ENCODE measurements around the gene MLXIPL.
"Not testable (repeated sequence)": the region's sequence is repeated elsewhere in the genome, so short reads cannot be mapped to it uniquely, and the experiment has no call there.

Gene MLXIPL

DNA sequence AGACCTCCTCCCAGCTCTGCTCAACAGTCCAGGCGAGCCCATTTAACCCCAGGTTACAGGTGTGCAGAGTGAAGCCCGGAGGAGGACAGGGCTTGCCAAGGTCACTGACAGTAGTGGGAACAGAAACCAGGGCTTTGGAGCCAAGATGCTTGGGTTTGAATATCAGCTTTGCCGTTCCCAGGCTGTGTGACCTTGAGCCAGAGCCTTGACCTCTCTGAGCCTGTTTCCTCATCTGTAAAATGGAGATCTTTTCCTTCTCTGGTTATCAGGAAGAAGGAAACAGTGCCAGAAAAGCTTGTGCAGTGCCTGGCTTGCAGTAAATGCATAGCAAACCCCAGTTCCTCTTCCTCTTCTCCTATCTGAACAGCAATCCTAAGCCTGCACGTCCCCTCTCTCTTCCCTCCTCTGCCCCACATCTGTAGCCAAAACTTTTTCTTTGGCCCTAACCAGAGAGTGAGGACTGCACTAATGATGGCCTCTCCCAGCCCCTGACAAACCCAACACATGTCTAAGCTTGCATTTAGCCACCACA, 21.4 kb upstream of the MLXIPL start:
- DNase-seq = no peak

DNA sequence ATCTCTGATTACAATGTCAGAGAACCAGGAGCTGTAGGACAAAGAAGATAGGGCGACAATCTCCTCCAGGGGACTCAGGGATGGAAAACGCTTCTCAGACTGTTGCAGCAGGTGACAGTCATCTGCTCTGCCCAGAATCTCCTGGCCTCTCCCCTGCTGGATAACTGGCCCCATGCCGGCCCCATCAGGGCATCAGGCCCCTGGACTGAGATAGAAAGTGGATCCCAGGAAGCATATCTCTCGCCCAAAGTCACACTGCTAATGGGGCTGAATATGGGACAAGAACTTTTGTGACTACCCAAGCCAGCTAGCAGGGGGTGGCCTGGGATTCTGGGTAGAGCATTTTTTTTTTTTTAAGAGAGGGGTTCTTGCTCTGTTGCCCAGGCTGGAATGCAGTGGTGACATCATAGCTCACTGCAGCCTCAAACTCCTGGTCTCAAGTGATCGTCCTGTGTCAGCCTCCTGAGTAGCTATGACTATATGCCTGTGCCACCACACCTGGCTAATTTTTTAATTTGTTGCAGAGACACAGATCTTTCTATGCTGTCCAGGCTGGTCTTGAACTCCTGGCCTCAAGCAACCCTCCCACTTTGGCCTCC, 20.5 kb upstream of the MLXIPL start:
- no peak for DNase-seq

GRCh38 chr7:73642834-73643233, 18.5 kb upstream of the MLXIPL start:
- DNase-seq = no peak

GRCh38 chr7:73638911-73639310, 14.6 kb upstream of the MLXIPL start:
- no peak for DNase-seq

GRCh38 chr7:73635428-73636200, 11.3 kb upstream of the MLXIPL start:
- DNase-seq = no peak

GRCh38 chr7:73633844-73634243, 9.5 kb upstream of the MLXIPL start:
- DNase-seq = no peak

DNA sequence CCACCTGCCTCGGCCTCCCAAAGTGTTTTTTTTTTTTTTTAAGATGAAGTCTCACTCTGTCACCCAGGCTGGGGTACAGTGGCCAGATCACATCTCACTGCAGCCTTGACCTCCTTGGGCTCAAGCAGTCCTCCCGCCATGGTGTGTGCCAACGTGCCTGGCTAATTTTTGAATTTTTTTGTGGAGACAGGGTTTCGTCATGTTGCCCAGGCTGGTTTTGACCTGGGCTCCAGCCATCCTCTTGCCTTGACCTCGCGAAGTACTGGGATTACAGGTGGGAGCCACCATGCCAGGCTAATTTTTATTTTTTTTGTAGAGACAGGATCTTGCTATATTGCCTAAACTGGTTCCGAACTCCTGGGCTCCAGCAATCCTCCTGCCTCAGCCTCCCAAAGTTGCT, 9.0 kb upstream of the MLXIPL start:
- DNase-seq = no peak

DNA sequence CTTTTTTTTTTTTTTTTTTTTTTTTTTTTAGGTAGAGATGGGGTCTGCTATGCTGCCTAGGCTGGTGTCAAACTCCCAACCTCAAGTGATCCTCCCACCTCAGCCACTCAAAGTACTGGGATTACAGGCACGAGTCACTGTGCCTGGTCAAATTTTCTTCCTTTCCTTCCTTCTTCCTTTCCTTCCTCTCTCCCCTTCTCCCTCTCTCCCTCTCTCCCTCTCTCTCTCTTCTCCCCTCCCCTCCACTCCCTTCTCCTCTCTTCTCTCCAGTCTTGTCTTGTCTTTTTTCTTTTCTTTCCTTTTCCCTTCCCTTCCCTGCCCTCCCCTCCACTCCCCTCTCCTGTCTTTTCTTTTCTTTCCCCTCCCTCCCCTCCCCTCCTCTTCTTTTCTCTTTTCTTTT, 7.2 kb upstream of the MLXIPL start:
- DNase-seq = no peak

GRCh38 chr7:73628504-73628903, 4.2 kb upstream of the MLXIPL start:
- no peak for DNase-seq

GRCh38 chr7:73626814-73627213, 2.5 kb upstream of the MLXIPL start:
- DNase-seq = no peak

DNA sequence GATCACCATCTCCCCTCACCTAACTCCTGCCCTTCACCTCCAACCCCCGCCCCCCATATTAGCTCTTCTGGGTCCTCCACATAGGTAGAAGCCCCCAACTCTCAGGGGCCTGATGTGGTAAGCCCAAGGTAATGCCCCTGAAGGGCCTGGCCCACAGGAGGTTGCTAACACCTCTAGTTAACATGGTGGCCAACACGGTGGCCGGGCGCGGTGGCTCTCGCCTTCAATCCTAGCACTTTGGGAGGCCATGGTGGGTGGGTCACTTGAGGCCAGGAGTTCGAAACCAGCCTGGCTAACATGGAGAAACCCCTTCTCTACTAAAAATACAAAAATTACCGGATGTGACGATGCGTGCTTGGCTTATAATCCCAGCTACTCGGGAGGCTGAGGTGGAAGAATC, 954 bp upstream of the MLXIPL start:
- no peak for DNase-seq

- DNase-seq = no peak
Measured at GRCh38 chr7:73624669-73625001, 313 bp upstream of the MLXIPL start.

GRCh38 chr7:73622909-73623797, 1.2 kb downstream of the MLXIPL start:
- DNase-seq = no peak

GRCh38 chr7:73622527-73622908, 1.8 kb downstream of the MLXIPL start:
- no peak for DNase-seq

DNA sequence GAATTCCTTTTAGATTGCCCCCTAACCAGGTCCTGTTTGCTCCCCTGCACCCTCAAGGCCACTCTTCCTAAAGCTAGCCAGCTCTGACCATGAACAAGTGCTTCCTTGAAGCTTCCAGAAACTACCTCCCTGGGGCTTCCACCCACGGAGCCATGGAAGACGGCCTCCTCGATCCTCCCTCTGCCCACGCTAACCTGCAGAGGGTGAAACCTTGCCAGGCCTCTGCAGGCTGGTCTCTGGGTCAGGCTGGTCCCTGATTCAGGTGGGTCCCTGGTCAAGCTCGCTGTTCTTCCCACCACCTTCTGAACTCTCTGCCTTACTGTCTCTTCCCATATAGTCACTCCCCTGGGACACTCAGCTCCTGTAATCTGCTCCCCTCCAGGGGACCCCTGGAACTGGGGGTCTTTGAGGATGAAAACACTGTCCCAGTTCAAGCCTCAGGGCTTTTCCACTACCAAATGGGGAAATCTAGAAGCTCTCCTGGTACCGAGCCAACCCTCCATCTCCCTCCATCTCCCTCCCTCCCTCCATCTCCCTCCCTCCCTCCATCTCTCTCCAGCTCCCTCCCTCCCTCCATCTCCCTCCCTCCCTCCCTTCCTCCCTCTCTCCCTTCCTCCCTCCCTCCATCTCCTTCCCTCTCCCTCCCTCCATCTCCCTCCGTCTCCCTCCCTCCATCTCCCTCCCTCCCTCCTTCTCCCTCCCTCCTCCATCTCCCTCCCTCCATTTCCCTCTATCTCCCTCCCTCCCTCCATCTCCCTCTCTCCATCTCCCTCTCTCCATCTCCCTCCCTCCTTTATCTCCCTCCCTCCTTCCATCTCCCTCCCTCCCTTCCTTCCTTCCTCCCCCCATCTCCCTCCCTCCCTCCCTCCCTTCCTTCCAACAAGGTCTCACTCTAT, 2.9 kb downstream of the MLXIPL start:
- no peak for DNase-seq

GRCh38 chr7:73619394-73619793, 4.9 kb downstream of the MLXIPL start:
- not testable (repeated sequence) for DNase-seq

- DNase-seq = no peak
Measured at GRCh38 chr7:73618538-73618937, 5.8 kb downstream of the MLXIPL start.

DNA sequence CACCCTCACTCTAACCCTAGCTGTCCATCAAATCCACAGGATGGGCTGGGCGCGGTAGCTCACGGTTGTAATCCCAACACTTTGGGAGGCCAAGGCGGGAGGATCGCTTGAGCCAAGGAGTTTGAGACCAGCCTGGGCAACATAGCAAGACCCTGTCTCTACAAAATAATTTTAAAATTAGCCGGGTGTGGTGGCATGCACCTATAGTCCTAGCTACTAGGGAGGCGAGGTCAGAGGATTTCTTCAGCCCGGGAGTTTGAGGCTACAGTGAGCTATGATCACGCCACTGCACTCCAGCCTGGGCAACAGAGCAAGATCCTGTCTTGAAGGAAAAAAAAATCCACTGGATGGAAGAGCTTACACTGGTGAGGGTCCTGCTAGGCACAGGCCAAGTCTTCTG, 6.8 kb downstream of the MLXIPL start:
- DNase-seq = not testable (repeated sequence)

DNA sequence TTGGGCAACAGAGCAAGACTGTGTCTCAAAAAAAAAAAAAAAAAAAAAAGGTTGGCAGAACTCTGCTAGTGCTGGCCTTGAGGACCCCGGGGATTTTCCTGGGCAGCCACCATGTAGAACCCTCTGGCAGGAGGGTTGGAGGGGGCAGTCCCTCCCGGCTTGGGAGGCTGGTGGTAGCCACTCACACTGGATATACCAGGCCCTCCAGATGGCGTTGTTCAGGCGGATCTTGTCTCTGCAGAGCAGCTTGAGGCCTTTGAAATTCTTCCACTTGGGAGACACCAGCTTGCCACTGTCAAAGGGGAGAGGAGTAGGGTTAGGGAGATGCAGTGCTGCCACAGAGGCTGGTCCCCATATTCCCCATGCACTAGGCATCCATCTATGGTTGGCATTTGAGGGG, 8.4 kb downstream of the MLXIPL start:
- DNase-seq = no peak

DNA sequence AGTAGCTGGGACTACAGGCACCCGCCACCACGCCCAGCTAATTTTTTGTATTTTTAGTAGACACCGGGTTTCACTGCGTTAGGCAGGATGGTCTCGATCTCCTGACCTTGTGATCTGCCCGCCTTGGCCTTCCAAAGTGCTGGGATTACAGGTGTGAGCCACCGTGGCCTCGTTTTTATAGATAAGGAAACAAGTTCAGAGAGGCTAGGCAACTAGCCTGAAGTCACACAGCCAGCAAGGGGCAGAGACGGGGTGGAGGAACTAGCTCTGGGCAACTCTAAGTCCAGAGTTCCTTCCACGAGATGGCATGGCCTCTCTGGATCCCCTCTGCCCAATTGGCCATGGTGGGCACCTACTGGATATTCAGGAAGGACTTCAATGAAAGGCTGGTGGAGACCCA, 9.4 kb downstream of the MLXIPL start:
- DNase-seq = not testable (repeated sequence)

GRCh38 chr7:73613954-73614735, 10.2 kb downstream of the MLXIPL start:
- no peak for DNase-seq
